Gastroesophageal sphincter (tissue), 4 donors: ENCODE results near the gene BSPRY. TPM values are rescaled to one million over a fixed set of nuclear protein-coding genes. Genes with fewer than 3 reads are reported as not detected.

Source experiments
- ATAC-seq: fragments of 150-250 bp; one replicate; pipeline ENCODE4 v1.9.1; 2016; ENCODE audit warnings: mild to moderate bottlenecking, moderate library complexity
- H3K27ac ChIP-seq, 4 donors: fragments of 200-600 bp; sonication (generic) in 3 of 4; 1 replicate in 3 of 4; 2 replicates in 1 of 4; pipeline ENCODE4 v1.5.1; 2016 to 2019
- H3K27me3 ChIP-seq: fragments of 200-600 bp; sonication (generic); one replicate; pipeline ENCODE4 v1.5.1; 2019
- H3K36me3 ChIP-seq, 2 donors: fragments of 200-600 bp; sonication (generic); one replicate each; pipeline ENCODE4 v1.5.1; 2019; ENCODE audit warnings: control low read depth in 1 of 2
- H3K4me1 ChIP-seq, 3 donors: fragments of 200-600 bp; sonication (generic); 1 replicate in 2 of 3; 2 replicates in 1 of 3; pipeline ENCODE4 v1.5.1; 2016 to 2019; ENCODE audit warnings: control low read depth in 2 of 3
- H3K4me3 ChIP-seq, 2 donors: fragments of 200-600 bp; sonication (generic); one replicate each; pipeline ENCODE4 v1.5.1; 2019; ENCODE audit warnings: mild to moderate bottlenecking in 1 of 2, moderate library complexity in 1 of 2
- H3K9me3 ChIP-seq, 3 donors: fragments of 200-600 bp; sonication (generic); one replicate each; pipeline ENCODE4 v1.5.1; 2017 to 2019; ENCODE audit warnings: control low read depth in 2 of 3
- EP300 ChIP-seq: sonication (generic); formaldehyde crosslinking; IDR thresholded peaks from one replicate; pipeline ENCODE4 v1.6.1; 2017; ENCODE audit warnings: antibody characterized with exemption, mild to moderate bottlenecking
- POLR2A ChIP-seq, 2 donors: fragments of 450-650 bp; IDR thresholded peaks; one replicate each; pipeline ENCODE4 v1.6.1; 2017; ENCODE audit warnings: antibody characterized with exemption in 2 of 2, mild to moderate bottlenecking in 2 of 2, moderate library complexity in 1 of 2
- POLR2AphosphoS5 ChIP-seq: sonication (generic); formaldehyde crosslinking; IDR thresholded peaks from one replicate; pipeline ENCODE4 v1.6.1; 2017; ENCODE audit warnings: antibody characterized with exemption
- WGBS, 2 donors: methylation state at CpG; one replicate each; pipeline ENCODE4 v1.1.5; 2018; ENCODE audit warnings: low coverage in 1 of 2; 5-methylcytosine and 5-hydroxymethylcytosine counted together
- total RNA-seq, 4 donors: library from RNA; depleted of rRNA; stranded (reverse); fragments of >200 nt; gene quantifications; one replicate each; pipeline ENCODE4 v1.1.0, GENCODE V29; 2016
- TF ChIP-seq, protein P1 (sequence below), 4 experiments: fragments of 200-600 bp in 2 of 4; fragments of 450-650 bp in 2 of 4; sonication (generic) in 1 of 4; IDR thresholded peaks; one replicate each; pipeline ENCODE4 v1.5.1; 2017 to 2019; ENCODE audit warnings: antibody characterized with exemption in 4 of 4, mild to moderate bottlenecking in 2 of 4, moderate library complexity in 2 of 4

Gene BSPRY
- total RNA-seq, 4 donors from 2014 or later, result 0.16 to 4.0 (median 0.36) TPM

DNA sequence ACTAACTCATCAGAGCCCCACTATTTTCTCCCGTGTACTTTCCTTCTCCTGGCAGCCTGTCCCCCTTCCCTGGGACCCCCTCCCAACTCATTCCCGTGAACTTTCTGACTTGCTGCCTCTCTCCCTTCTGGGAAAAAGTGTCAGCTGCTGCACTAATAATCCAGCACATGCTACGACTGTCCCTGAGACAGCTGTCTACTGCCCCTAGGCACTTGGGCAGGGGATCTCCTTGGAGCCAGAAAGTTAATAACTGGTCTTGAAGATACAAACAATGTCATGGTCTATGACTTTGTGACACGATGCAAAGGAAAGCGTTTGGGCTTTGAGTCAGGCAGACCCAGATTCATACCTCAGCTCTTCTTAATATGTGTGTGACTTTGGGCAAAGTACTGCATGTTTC is 36.1 kb upstream of the BSPRY start:
- TF ChIP-seq POLR2AphosphoS5 (no peak), POLR2A (IDR thresholded peaks at IDR 0.05) (no peak), EP300 (no peak)
- TF ChIP-seq, protein P1, sequence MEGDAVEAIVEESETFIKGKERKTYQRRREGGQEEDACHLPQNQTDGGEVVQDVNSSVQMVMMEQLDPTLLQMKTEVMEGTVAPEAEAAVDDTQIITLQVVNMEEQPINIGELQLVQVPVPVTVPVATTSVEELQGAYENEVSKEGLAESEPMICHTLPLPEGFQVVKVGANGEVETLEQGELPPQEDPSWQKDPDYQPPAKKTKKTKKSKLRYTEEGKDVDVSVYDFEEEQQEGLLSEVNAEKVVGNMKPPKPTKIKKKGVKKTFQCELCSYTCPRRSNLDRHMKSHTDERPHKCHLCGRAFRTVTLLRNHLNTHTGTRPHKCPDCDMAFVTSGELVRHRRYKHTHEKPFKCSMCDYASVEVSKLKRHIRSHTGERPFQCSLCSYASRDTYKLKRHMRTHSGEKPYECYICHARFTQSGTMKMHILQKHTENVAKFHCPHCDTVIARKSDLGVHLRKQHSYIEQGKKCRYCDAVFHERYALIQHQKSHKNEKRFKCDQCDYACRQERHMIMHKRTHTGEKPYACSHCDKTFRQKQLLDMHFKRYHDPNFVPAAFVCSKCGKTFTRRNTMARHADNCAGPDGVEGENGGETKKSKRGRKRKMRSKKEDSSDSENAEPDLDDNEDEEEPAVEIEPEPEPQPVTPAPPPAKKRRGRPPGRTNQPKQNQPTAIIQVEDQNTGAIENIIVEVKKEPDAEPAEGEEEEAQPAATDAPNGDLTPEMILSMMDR (IDR thresholded peaks at IDR 0.05), result no peak
- Histone ChIP-seq H3K4me3 (no peak overlapping the region), H3K36me3 (peaks cover 0 to 21% of the 10 kb centered on the region in 2 donors), H3K4me1 (no peaks in the 10 kb centered on the region), H3K9me3 (no peaks in the 10 kb centered on the region), H3K27me3 (no peaks in the 10 kb centered on the region), H3K27ac (no peak overlapping the region)
- WGBS, 2 donors, result 47 to 63% methylated on average over 2 to 4 of the region's 5 CpGs
- no peak for ATAC-seq

DNA sequence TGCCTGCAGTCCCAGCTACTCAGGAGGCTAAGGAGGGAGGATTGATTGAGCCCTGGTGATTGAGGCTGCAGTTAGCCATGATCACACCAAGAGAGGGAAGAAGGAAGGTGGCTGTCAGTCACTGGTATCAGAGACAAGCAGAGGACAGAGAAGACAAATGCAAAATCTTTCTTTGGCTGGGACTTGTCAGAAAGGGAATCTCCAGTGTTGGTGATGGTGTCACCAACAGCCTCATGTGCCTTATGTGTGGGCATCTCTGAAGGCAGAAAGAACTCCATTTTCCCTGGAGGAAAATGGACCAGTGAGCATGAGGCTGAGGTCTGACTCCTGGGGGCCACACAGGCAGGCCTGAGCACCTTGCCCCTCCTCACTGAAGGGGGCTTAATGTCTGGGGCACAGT is 34.1 kb upstream of the BSPRY start:
- no peak for ATAC-seq
- Histone ChIP-seq H3K9me3 (no peaks in the 10 kb centered on the region), H3K4me1 (no peaks in the 10 kb centered on the region), H3K36me3 (peaks cover 0 to 41% of the 10 kb centered on the region in 2 donors), H3K4me3 (no peak overlapping the region), H3K27me3 (no peaks in the 10 kb centered on the region), H3K27ac (no peak overlapping the region)
- TF ChIP-seq POLR2A (IDR thresholded peaks at IDR 0.05) (no peak), EP300 (no peak), POLR2AphosphoS5 (no peak)
- TF ChIP-seq, protein P1 (IDR thresholded peaks at IDR 0.05), result no peak

DNA sequence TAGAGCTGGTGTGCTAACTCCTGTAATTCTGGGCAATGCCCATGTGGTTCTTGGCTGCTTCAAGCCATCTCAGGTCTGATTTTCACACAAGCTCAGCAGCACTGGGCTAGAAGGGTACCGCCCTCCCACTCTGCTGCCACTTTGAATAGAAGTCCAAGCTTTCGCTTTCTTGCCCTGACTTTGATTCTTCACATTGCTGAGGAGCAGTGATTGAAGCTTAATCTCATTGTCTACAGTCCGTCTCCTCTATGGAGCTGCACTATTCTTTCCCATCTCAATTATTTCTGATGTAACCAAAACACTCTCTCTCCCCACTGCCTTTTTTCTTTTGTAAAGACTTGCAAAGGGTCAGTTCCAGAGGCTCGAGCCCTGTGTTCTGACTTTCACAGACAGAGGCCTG is 33.3 kb upstream of the BSPRY start:
- Histone ChIP-seq H3K27me3 (no peaks in the 10 kb centered on the region), H3K9me3 (no peaks in the 10 kb centered on the region), H3K27ac (no peak overlapping the region), H3K4me3 (no peak overlapping the region), H3K4me1 (no peaks in the 10 kb centered on the region), H3K36me3 (peaks cover 0 to 48% of the 10 kb centered on the region in 2 donors)
- WGBS, 2 donors, result 85 to 92% methylated on average over 4 of the region's 4 CpGs
- ATAC-seq, result no peak
- TF ChIP-seq EP300 (no peak), POLR2AphosphoS5 (no peak), POLR2A (IDR thresholded peaks at IDR 0.05) (no peak)
- TF ChIP-seq, protein P1 (IDR thresholded peaks at IDR 0.05), result no peak

DNA sequence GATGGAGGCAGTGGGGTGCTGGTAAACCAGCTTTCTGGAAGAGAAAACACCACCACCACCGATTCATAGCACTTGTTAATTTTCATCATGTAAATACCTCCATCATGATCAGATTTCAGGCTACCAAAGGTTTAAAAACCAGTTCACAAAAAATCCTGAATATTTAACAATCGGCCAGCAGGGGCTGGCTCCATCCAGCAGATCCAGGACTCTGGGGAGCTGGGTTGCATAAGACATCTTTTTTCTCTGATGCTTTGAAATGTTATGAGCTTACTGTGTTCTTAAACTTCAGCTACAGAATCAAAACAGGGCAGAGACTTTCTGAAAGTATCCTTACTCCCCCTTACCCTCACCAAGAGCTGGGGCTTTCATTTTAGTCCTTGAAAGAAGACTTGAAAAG is 31.6 kb upstream of the BSPRY start:
- Histone ChIP-seq H3K36me3 (peaks cover 0 to 66% of the 10 kb centered on the region in 2 donors), H3K27me3 (no peaks in the 10 kb centered on the region), H3K4me3 (no peak overlapping the region), H3K9me3 (no peaks in the 10 kb centered on the region), H3K27ac (no peak overlapping the region), H3K4me1 (no peaks in the 10 kb centered on the region)
- 59 to 62% methylated on average over 2 of the region's 2 CpGs for WGBS, 2 donors
- TF ChIP-seq EP300 (no peak), POLR2AphosphoS5 (no peak)
- TF ChIP-seq, protein P1 (IDR thresholded peaks at IDR 0.05), result peak in 2 of 4 experiments; percentile 8 to 30
- ATAC-seq, result peak; percentile 66

DNA sequence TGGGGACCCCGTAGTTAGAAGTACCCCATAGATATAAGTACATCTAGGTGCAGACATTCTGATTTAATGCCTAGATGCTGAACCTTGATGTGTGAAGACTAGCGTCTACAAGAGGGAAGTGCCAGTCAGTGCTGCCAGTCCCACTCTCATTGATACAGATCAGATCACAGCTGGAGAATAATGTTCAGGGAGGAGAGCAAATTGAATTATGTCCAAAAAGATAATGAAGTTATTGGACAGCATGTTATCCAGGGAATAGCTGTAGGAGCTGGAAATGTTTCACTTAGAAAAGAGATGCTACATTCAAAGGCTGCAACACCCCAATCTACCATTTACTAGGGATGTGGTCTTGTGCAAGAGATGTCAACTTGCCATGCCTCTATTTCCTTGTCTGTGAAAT is 30.3 kb upstream of the BSPRY start:
- ATAC-seq, result no peak
- Histone ChIP-seq H3K27me3 (no peaks in the 10 kb centered on the region), H3K4me1 (no peaks in the 10 kb centered on the region), H3K27ac (no peak overlapping the region), H3K9me3 (no peaks in the 10 kb centered on the region), H3K4me3 (no peak overlapping the region), H3K36me3 (peaks cover 0 to 70% of the 10 kb centered on the region in 2 donors)
- TF ChIP-seq, protein P1 (IDR thresholded peaks at IDR 0.05), result no peak
- TF ChIP-seq POLR2A (IDR thresholded peaks at IDR 0.05), result no peak
- TF ChIP-seq EP300, result no peak
- no peak for TF ChIP-seq POLR2AphosphoS5
- WGBS, 2 donors, result 40 to 100% methylated on average over 1 of the region's 2 CpGs
